HG03520 (cell line): ENCODE data around the gene FRMD3.
"Not testable (repeated sequence)": the region's sequence is repeated elsewhere in the genome, so short reads cannot be mapped to it uniquely, and the experiment has no call there.

Experiments
- ATAC-seq: cut with Tn5 transposase; IDR thresholded peaks from one replicate; pipeline ENCODE4 v1.9.1; 2021; ENCODE audit warnings: mild to moderate bottlenecking, moderate library complexity; ENCODE audit not compliant: unreplicated experiment

Gene FRMD3

DNA sequence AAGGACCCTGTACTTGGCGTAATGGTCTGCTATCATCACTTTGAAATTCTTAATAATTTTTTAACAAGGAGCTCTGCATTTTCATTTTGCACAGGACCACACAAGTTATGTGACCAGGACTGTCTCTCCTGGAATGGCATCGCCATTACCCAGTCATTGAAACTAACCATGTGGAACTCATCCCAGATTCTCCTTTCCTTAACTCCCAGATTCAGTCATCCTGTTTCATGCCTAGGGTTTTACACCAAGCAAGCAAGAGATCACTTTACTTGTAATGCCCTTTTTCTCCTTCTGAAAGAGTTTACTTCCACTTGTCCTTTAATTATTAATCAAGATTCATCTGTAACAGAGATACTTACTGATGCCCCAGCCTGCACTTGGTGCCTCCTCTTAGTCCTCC, 12.0 kb downstream of the FRMD3 start:
- no peak for ATAC-seq

DNA sequence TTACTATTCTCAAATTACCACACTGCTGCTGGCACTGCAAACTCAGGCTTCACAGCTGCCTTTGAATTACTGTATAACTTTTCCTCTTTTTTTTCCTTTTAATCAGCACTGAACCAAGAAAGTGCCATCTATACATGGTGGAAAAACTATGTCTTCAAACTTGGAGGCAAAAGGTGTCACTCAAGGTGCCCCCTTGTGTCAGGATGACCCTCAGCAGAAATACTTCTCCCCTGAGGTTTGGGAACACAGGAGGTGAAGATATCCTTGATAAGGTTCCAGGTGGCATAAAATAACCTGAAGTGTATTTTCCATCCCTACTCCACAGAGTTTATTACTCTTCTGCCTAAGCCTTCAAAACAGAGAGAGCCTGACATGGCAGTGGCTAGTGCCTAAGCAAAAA, 14.5 kb downstream of the FRMD3 start:
- ATAC-seq, result no peak

DNA sequence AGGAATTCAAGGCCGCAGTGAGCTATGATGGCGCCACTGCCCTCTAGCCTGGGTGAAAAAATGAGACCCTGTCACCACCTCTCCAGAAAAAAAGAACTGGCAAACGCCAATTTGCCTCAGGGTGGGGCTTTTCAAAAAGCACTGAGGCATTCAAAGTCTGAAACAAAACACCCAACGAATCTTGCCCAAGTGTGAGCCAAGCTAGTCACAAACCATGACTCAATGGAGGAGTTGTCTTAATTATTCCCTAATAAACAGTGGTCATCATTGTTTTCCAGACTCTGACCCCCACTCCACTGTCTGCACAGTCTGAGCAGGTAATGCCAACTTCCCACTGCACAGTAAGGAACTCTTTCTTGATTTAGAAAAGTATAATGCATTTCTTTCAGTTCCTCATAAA, 16.8 kb downstream of the FRMD3 start:
- no peak for ATAC-seq

DNA sequence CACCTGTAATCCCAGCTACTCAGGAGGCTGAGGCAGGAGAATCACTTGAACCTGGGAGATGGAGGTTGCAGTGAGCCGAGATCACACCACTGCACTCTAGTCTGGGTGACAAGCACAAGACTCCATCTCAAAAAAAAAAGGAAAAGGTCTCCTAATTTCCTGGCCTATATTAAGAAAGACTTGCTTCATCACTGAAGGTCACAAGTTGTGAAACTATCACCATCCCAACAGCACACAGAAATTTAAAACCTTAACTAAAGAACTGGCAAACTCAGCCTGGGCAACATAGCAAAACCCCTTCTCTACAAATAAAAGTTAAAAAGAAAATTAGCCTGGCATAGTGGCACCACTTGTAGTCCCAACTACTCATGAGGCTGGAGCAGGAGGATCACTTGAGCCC, 17.2 kb downstream of the FRMD3 start:
- no peak for ATAC-seq

DNA sequence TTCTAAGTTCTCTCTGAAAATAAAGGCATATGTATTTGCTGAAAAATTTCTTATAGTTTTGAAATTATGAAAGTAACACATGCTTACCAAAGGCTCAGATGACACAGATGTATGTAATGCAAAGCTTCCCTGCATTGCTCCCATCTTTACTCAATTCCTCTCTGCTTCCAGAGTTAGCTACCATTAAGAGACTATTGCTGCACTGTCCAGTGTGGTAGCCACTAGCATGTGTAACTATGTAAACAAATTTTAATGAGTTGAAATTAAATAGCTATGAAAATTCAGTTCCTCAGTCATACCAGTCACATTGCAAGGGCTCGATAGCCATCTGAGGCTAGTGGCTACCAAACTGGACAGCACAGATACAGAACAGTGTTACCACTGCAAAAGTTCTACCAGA, 17.9 kb downstream of the FRMD3 start:
- no peak for ATAC-seq

DNA sequence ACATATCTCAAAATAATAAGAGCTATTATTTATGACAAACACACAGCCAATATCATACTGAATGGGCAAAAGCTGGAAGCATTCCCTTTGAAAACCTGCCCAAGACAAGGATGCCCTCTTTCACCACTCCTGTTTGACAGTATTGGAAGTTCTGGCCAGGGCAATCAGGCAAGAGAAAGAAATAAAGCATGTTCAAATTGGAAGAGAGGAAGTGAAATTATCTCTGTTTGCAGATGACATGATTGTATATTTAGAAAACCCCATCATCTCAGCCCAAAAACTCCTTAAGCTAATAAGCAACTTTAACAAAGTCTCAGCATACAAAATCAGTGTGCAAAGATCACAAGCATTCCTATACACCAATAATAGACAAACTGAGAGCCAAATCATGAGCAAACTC, 20.2 kb downstream of the FRMD3 start:
- ATAC-seq, result not testable (repeated sequence)

DNA sequence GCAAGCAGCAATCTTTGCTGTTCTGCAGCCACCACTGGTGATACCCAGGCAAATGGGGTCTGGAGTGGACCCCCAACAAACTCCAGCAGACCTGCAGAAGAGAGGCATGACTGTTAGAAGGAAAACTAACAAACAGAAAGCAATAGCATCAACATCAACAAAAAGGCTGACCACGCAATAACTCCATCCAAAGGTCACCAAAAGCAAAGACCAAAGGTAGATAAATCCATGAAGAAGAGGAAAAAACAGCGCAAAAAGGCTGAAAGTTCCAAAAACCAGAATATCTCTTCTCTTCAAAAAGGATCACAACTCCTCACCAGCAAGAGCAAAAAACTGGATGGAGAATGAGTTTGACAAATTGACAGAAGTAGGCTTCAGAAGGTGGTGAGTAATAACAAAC, 23.4 kb downstream of the FRMD3 start:
- no peak for ATAC-seq

DNA sequence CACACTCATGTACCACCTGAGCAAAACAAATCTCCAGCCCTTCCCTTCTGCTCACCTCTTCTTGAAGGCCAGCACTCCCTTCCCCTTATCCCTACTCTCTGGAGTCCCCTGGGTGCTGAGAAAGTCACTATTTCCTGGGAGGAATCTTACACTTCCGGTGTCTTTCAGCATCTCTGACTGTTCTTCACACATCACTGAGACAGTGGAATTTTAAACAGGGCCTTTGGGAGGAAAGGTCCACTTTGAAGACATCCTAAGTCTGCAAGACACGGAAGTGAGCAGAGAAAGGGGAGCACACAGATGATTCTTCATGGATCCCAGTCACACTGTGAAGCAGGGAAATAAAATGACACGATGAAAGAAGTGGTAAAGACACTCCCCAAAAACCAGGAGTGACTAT, 25.6 kb downstream of the FRMD3 start:
- ATAC-seq, result no peak

DNA sequence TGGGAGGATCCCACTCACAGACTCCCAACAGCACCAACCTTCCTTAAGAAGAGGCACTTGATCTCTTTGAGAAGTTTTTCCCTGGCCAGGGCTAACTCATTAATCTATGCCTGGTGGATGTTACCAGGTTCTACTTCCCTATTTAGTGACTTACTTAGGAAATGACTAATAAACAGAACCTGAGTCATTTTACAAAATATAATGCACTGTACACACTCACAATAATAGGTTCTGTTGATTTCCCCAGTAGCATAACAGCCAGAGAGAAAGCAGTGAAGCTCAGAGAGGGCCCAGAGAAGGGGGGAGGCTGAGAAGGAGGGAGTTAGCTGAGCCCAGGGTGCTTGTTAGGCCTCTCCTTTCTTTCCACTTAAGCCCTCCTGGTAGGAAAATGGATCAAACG, 27.1 kb downstream of the FRMD3 start:
- ATAC-seq, result peak; percentile 96

DNA sequence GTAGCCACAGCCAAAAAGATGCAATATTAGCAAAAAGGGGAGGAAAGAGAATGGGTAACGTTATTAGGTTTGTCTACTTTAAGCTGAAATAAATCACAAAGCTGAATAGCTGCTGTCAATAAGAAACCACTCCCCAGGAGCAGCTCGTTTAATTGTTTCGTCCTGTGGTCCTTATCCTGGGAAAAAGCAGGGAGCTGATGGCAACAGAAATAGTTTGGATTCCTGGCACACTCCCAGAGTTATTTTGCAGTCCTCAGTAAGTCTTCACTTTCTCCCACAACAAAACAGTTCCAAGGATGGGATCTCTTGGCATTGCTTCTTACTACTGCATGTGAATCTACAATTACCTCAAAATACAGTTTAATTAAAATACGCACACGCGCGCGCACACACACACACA, 28.8 kb downstream of the FRMD3 start:
- ATAC-seq, result no peak

DNA sequence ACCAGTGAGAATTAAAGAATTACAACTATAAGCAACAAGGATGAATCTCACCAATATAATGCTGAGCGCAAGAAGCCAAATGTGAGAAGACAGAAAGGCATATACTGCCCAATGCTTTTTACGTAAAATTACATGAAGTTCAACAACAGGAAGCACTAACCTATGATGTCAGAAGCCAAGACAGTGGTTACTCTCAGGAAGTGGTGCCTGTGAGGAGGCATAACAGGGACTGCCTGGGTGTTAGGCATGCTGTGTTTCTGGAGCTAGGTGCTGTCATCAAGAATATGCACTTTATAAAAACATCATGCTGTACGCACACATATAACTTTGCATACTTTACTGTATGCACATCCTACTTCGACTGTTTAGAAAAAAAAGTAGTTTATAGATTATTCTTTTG, 30.1 kb downstream of the FRMD3 start:
- no peak for ATAC-seq

DNA sequence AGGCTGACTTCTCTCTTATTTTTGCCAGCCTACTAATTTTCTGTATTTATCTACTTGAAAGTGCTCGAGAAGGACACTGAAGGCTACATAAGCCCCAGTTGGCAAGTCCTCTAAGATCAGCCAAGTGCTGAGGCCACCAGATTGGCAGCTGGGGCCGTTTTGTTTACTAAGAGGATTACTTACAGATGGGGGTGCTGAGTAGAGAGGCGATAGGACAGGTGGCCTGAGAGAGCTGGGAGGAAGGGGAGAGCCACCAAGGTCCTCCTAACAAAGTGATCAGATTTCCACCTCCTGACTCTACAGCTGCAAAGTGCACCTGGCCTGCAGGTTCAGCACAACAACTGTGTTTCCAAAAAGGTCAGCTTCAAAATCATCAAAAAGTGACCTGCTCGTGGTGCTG, 32.9 kb downstream of the FRMD3 start:
- ATAC-seq, result no peak

DNA sequence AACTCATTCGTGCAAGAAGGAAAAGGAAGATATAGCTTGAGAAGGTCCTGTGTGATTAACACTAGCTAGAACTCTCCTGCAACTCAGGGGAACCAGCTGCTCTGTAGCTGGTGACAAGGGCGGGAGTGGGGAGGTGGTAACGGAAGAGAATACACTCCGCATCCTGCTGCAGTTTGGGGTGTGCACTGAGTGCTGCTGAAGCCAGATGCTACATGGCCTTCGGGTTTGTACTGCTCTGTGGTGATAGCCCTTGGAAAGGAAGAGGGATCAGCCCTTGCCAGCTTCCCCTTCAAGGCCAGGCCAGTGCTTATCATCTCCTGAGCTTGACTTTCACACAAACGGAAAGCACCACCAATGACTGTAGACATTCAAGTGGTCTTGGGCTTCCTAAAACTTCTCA, 34.3 kb downstream of the FRMD3 start:
- ATAC-seq, result no peak

DNA sequence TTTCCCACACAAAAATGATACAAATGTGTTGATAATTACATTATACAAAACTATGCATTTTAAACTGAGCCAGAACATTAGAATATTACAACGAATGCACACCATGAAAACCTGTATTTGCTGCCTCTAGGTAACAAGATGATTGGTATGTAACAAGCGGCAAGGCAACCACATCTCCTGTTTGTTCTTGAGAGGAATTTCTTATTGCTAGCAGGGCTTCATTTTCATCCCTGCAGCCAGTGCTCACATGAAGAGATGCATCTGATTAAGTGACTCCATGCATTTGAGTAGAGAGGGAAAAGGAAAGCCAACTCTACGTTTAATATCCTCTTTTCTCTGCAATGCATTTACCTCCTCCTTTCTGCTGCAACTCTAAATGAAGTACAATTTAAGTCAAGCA, 36.6 kb downstream of the FRMD3 start:
- ATAC-seq, result no peak

DNA sequence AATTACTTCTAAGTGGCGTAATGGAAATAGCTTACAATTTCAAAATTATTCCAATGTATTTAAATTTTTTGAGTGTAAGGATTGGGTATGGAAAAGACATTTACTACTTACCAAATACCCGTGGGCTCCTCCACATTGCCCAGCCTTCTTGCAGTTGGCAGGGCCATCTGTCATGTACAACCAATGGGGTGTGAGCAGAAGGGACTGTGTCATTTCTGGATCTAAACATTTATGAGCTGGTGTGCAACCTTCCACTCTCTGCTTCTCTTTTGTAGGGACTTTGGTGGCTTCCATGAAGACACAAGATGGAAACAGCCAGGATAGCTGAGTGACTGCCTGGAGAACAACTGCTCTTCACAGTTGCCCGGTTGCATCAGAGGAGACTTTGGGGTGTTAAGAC, 40.8 kb downstream of the FRMD3 start:
- ATAC-seq, result no peak

DNA sequence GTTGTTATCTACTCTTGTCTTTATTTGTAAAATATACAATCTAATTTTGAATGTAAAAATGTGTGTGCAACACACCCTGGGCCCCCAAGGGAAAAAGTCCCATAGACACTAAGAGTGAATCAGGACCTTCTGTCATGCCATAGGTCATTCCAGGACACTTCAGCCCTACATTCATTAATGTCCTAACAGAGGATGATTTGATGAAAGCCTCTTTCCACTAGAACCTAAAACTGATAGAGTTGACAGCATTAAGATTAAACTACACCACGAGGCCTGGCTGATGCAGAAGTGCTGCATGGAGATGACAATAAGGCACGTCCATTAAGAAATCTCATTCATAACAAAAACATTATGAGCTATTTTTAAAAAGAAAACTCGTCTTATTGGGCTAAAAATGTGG, 46.2 kb downstream of the FRMD3 start:
- no peak for ATAC-seq

DNA sequence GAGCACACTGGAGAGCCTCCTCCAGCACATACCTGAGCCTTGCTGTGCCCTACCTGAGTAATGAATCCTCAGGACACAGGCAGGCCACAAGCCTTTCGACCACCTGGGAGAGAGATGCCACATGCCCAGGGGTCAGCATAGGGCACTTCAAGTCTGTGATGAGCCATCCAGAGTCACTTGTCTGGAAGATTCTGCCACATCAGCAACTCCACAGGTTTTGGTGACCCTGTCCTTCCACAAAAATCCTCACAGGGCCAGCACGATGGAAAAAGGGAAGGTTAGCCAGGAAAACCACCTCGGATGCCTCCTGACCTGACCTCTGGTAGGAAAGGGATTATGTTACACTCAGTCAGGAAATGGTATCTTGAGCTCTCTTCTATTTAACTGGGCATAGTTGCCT, 46.8 kb downstream of the FRMD3 start:
- no peak for ATAC-seq

DNA sequence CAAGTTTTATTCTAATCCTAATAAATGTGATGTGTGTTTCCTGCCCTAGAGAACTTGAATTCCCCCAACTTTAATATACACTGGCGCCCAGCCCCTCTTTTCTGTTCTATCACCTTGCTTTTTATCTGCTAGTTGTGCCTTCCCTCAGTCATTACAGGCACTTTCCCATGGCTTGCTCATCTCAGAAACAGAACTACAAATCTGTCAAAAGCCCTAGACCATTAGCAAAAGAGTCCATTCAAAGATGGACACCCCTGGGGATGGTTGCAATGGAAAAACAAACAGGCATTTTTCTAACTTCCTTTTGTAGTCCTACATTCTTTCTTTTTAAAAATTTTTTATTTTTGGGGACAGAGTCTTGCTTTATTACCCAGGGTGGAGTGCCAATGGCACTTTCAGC, 48.2 kb downstream of the FRMD3 start:
- no peak for ATAC-seq

DNA sequence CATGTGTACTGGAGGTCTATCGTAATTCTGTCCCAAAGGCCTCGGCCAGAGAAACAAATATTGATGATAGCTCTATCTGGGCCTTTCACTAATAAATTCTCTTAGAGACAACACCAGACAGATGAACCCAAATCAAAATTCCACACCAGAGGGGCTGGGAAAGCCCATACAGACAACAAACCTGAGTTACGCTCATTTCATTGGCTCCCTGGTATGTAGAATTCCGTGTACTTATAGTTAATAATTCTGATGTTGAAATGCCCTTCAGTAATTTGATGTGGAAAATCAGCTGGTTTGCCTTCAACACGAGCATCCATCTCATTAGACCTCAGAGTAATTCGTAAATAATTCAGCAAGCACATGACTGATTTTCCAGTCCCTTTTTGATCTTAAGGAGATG, 53.2 kb downstream of the FRMD3 start:
- ATAC-seq, result no peak

DNA sequence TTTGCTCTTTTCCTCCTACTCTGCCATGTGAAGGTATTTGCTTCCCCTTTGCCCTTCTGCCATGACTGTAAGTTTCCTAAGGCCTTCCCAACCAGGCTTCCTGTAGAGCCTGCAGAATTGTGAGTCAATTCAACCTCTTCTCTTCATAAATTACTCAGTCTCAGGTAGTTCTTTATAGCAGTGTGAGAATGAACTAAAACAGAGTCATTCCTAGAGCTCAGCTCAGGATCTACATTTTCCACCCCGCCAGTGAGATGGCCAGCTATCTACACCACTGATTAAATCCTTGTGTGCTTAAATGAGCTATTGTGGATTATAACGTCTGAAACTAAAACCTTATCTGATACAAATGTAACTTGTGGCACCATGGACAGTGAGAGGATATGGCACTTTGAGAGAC, 55.0 kb downstream of the FRMD3 start:
- ATAC-seq, result no peak

DNA sequence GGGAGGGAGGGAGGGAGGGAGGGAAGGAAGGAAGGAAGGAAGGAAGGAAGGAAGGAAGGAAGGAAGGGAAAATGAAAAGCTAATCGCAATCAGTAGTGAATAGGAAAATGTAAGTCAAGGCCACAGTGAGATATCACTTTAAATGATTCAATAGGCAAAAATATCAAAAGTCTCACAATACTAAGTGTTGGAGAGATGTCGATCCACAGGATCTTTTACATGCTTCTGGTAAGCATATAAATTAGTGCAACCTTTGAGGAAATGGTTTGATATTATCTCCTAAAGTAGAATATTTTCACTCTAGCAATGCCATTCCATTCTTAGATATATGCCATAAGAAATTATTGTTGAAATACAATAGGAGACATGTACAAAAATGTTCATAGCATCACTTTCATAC, 58.4 kb downstream of the FRMD3 start:
- ATAC-seq, result no peak

DNA sequence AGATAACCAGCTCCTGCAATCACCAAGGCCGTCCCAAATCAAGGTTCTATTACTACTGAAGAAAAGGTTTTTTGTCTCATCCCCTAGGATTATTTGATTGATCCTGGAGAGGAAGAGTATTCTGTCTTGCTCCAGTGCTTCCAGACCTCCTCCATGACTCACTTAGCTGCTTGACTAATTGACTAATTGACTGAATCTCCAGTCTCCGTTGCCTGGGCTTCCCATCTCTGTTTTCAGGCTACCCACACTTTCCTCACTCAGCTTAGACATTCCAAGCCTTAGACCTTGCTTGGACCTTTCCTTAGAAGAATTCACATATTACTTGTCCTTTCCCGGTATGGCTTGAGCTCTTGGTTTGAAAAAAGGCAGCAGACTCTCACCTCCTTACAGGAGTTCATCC, 60.6 kb downstream of the FRMD3 start:
- ATAC-seq, result no peak

DNA sequence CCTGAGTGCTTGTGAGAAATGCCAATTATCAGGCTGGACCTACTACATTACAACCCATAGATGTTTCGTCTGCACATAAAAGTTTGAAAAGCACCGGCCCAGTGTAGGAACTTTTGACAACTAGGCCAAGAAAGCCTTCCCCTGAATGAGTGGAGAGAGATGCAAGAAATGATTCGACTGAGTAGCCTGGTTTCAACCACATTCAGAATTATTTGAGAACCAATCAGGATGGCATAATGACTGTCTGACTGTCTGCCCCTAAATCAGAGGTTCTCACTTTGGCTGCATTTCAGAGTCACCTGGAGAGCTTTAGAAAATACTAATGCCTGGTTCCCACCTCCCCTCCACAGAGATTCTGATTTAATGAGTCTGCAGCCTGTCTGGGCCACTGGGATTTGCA, 61.1 kb downstream of the FRMD3 start:
- ATAC-seq, result no peak

DNA sequence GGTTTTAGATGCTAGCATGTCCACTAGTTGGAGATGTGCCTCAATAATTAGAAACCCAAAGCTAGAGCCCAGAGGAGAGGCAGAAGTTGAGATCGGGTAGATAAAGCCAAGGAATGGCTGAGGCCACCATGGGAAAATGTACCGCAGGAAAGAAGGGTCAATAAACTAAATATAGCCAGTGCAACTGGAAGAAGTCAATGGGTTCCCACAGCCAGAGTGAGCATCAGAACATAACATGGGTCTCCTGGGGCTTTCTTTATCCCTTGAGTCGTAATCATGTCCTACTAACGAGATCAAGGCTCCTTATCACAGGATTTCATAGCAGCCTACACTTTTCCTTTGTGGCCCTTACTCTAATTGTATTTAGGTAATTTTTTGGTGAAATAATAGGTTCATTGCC, 61.7 kb downstream of the FRMD3 start:
- no peak for ATAC-seq
